Activated CD8-positive, alpha-beta memory T cell treated with anti-CD3 and anti-CD28 coated beads, Interleukin-2, amount 50 U/mL, for 24 hours (primary cell): ENCODE measurements around the gene CTSC.
"Not testable (repeated sequence)": the region's sequence is repeated elsewhere in the genome, so short reads cannot be mapped to it uniquely, and the experiment has no call there.

Experiments used
- DNase-seq: peaks from one replicate; pipeline ENCODE4 v3.0.0-alpha.2; 2020; ENCODE audit errors: extremely low read depth

Gene CTSC

DNA sequence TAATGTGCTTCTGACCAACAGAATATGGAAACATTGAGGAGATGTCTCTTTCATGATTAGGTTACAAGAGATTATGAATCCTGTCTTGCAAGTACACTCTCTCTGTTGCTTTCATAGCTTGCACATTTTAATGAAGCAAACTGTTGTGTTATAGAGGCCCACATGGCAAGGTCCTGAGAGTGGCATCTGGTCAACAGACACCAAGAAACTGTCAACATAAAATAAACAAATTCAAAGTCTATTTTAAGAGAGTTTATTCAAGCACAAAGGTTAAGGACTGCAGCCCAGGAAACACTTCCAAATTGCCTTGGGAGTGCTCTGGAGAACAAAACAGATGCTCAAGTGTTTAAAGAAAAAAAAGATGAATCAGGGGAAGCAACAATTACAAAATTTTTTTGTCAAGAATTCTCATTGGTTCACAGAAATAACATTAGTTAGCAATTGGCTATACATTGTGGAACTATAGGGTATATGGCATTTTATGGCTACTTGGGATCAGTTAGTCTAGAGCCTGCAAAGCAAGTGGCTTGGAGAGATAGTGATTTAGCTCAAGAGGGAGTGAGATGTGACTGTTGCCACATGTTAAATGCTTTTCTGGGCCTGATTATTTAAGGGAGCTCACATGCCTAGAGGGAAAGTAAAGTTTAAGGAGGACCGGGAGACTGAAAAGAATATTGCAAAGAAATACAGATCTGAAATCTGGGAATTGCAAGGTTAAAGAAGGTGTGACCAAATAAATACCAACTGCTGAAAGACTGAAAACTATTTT is 54.6 kb downstream of the CTSC start:
- no peak for DNase-seq

DNA sequence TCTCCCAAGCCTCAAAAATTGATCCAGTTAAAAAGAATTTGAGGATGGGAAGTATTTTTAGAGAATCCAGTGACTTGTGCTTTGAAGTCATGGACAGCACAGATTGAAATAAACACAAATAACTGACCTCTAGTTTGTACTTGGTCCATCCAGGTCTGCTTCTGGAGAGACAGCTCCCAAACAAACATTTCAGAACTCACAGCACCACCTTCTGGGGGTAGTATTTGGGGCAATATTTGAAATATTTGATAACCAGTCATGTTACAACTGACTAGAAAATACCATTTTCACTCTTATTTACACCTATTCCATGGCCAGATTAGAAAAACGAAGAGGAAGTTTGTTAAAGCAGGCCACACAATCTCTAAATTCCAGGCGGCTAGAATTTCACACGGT is 56.2 kb downstream of the CTSC start:
- no peak for DNase-seq

DNA sequence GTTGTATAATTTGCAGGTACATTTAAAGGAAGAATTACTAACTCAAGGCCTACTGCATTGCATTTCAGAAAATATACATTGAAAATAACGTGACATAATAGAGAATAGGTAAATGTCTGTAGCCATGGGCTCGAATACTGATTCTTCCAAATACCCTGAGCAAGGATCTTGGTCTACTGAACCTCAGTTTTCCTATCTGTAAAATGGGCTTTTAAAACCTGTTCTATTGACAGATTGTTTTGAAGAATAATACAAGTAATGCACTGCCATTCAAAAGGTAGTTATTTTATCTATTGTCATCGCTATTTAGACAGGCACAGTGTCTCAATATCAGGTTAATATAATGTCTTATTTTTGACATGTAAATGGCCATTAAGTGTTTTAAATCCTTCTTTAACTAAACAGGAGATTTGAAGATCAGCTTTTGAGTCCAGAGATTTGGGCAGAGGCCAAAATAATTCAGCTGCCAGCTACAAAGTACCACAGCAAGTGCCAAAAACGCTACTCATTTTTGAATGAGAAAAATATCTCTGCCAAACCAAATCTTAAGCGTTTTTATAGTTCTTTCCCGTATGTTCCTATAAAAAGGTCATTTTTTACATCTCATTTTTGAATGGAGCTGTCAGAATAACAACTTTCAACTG is 56.7 kb downstream of the CTSC start:
- no peak for DNase-seq

DNA sequence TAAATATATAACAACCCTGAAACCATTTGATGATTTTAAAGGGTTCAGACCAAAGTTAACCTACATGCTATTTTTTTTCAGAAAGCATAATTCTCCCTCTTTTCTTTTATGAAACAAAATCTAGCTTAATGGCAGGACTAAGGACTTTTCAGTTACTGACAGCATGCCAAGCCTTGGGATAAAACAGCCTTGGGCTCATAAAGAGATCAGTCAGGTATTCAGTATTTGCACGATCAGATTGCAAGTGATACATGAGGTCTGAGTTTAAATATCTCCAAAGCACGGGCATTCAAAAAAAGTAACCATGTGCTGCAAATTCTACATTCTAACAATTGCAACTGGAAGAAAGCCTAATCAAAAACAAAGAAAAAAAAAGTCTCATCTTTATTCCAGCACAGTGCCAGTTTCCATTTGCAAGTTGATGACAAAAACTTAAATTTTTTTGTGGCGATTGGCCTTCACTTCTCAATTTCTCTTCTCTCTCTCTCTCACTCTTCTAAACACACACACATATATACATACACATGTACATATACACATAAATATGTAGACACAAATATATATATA is 60.1 kb downstream of the CTSC start:
- no peak for DNase-seq

DNA sequence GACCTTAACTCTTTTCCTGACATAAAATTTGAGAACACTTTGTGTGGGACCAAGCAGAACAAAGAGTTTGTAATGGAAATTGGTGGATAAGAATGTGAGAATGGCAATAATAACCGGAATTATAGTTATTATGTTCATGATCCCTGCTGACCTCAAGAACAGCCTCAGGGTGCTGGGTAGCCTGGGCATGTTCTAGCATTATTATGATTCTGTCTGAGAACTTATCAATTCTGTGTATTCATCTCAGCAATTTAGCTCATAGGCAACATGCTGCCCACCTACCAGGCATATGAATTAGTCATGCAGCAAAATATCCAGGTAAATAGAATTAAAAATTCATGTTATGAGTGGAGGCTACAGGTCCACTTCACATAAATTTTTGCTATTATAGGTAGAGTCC is 61.9 kb downstream of the CTSC start:
- no peak for DNase-seq

DNA sequence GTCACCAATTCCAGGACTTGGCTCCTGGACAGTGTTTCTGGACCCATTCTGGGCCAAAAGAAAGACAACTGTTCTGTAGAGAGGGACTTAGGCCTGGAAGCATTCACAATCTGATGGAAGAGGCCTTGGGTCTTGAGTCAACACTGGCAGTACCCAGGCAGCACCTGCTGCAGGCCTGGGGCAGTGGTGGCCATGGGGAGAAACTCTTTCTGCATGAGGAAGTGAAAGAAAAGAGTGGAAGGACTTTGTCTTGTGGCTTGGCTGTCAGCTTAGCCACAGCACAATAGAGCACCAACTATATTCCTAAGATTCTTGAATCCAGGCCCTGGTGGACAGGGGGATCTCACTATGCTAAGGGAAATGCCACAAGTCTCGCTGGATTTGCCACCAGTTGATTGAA is 70.6 kb downstream of the CTSC start:
- DNase-seq, result no peak

DNA sequence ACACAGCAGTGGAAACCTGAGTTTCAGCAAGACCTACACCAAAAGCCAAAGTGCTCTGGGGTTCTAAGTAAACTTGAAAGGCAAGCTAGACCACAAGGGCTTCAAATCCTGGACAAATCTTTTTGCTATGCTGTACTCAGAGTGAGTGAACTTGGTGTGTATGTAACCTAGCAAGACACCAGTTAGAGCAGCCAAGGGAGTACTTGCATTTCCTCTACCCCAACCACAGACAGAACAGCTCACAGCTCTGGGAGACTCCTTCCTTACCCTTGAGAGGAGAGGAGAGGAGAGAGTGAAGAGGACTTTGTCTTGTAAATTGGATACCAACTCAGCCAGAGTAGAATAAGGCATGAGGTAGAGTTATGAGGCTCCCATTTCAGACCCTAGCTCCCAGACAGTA is 71.4 kb downstream of the CTSC start:
- DNase-seq, result no peak

DNA sequence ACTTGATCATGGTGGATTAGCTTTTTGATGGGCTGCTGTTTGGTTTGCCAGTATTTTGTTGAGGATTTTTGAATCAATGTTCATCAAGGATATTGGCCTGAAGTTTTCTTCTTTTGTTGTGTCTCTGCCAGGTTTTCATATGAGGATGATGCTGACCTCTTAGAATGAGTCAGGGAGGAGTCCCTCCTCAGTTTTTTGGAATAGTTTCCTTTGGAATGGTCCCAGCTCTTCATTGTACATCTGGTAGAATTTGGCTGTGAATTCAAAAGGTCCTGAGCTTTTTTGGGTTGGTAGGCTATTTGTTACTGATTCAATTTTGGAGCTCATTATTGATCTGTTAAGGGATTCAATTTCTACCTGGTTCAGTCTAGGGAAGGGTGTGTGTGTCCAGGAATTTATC is 78.1 kb downstream of the CTSC start:
- no peak for DNase-seq

DNA sequence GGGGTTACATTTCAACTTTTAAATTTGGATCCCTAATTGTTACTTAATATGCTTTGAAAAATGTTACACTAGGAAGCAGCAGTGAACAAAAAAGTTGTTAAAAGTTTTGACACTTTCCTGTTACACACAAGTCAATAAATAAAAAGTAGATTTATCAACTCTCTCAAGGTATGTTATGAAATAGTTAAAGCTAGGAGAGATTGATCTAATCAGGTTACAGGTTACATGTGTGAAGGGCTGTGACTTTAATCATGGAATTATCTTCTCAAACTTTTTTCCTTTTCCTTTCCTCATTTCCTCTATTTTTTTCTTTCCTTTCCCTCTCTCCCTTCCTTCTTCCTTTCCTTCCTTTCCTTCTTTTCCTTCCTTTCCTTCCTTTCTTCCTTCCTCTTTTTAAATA is 85.3 kb downstream of the CTSC start:
- DNase-seq, result no peak

DNA sequence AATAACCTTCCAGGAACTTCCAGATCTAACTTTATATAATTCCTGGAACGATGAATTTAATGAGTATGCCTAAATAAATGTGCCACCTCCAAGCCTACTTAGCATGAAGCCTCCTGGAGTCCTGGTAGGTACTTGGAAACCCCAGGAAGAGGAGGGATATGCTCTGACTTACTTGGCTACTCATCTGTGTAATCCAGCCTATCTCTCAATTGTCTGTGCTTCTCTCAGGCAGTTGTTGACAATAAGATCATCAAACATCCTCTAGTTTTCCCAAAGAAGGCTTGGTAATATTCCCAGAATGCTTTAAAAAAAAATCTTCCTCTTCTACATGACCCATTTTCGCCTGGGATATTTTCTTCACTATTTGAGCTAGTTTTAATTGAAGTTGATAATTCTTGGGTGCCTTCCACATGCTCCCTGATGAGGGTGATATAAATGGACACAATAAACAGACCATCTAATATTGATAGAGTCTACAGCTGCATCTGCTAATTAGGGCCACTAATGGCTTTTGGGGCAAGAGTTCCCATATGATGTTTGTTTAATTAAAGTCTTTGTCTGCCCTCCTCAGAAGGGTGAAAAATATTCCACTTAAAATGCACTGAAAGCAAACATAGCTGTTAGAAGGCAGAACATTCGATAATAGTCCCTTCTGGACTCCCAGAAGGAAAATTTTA is 86.8 kb downstream of the CTSC start:
- no peak for DNase-seq

DNA sequence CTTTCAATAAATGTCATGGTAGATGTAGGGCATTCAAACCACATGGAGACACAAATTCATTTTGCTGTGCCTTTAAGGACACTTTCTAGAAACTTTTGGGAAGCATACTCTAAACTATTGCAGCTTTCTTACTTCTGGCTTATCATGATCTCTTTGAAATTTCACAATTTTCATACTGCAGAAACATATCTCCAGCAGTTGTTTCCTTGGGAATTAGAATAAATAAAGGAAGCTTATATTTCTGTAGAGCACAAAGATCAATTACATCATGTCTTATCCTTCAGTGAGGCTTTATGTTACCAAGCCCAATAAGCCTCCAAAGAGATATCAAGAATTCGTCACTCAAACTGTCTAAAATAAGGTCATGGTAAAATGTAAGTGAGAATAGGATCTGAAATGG is 87.8 kb downstream of the CTSC start:
- no peak for DNase-seq

DNA sequence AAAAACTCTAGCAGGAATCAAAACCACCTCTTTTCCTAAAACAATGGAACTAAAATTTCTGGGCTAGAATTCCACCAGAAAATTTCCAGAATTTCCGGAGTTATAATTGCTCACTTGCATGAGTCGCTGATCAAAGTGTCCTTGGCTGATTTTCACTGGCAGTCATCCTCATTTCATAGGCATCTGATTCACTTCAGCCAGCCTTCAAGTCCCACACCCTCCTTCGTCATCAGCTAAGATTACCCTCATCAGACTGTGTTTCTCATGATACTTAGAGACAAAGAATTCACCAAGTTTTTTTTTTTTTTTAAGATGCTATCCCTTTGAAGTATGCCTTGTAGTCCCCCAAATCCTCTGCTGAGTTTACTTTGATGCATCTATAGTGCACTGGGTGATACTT is 90.8 kb downstream of the CTSC start:
- DNase-seq, result no peak

DNA sequence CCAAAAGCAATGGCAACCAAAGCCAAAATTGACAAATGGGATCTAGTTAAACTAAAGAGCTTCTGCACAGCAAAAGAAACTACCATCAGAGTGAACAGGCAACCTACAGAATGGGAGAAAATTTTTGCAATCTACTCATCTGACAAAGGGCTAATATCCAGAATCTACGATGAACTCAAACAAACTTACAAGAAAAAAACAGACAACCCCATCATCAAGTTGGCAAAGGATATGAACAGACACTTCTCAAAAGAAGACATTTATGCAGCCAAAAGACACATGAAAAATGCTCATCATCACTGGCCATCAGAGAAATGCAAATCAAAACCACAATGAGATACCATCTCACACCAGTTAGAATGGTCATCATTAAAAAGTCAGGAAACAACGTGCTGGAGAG is 92.0 kb downstream of the CTSC start:
- DNase-seq, result not testable (repeated sequence)
